GM21723 (cell line): Measurements from ENCODE around the gene TEAD1.

Source experiments
- ATAC-seq: cut with Tn5 transposase; IDR thresholded peaks from one replicate; pipeline ENCODE4 v1.9.1; 2021; ENCODE audit warnings: mild to moderate bottlenecking, moderate library complexity; ENCODE audit not compliant: unreplicated experiment

TEAD1 gene

GRCh38 chr11:12762278-12762677 is 88.1 kb downstream of the TEAD1 start:
- ATAC-seq, result no peak

GRCh38 chr11:12762696-12763324 is 88.6 kb downstream of the TEAD1 start:
- no peak for ATAC-seq

- no peak for ATAC-seq
Measured at GRCh38 chr11:12764187-12764914, 90.1 kb downstream of the TEAD1 start.

DNA sequence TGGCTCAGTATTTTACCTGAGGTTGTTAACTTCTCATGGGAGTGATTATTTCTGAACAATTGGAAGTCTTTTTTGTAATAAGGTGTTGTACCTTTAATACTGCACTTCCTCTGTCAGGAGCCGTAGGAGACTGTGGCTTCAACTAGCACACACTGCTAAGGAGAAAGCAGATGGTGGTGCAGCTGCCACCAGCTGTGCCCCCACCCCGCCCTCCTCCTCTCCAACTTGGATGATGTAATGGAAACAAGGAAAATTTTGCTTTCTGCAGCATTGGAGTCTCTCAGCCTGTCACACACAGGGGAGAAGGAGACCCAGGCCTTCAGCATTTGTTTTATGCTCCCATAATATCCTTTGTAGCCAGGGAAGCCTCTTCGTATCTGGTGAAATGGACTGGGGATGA is 91.2 kb downstream of the TEAD1 start:
- ATAC-seq, result no peak

DNA sequence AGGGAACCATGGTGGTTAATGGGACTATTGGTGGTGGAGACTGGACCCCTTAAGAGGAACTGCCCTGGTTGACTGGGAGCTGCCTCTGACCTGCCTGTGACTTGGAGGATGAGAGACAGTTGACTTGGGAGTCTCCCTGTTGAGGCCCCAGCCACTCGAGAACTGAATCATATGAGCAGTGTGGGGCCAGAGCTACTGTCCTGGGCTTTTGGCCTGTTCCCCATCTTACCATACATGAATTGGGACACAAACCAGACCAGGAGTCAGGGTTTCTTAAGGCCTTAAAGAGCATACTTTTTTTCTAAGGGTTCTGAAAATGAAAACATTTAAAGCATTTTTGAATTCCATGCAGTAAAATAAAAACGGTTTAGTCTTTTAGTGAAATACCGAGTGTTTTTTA is 92.8 kb downstream of the TEAD1 start:
- ATAC-seq, result no peak

- no peak for ATAC-seq
Measured at GRCh38 chr11:12767577-12767976, 93.4 kb downstream of the TEAD1 start.

DNA sequence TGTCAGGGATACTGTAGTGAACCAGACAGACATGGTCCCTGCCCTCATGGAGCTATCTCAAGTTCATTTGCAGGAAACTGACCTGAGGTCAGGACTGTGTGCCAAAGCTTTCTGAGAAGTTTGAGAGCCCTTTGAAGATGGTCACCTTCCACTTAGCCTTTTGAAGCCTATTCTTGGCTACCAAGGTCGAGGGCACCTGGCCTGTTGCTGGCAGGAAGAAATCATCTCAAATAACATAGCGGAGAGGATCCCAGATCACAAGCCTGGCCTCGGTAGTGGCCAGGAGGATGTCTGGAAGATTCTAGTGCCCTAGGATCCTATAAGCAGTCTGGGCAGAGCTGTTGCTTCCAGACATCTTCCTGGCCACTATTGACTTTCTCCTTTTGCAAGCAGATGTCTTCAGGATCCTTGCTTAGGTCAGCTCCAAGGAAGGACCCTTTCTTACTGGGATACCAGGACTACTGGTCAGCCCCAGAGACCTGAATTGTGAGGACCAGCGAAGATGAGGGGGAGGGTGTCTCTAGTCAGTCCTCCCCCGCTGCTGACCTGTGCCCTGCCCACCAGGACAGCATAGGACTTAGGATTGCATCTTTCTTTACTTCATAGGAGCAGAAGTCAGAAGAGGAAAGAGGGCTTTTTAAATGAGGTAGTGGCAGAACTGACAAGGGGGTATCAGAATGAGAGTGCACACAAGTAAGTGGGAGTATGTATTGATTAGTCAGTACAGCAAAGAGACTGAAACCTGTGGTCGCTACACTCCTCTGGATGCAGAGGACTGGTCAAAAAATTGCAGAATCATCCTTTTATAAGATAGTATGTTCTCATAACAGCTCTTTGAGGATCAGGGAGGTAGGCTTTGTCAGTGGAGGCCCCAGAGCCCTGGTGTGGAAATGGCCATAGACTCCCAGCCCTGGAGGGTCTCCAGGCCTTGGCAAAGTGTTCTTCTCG is 94.8 kb downstream of the TEAD1 start:
- ATAC-seq, result peak; percentile 56

DNA sequence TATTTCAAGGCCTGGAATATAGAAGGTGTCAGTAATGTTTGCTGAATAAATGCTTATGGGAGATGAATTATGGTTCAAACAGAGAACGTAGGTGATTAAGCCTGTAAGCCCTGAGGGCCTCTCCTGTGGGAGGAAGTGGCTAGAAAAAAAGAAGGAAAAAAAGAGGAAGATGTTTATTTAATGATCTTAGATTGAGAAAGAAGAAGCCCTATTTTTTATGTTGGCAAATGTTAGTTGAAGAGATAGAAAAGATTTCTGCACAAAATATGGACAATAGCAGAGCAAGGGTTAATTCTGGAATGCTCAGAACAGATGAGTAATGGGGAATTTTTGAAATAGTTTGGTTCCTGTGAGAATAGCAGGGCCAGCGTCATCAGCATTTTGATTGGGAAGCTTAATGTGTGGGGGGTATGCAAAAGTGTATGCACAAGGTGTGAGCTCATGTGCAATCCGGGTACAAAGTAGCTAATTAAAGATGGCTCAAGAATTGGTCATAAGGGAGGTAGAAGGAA is 95.7 kb downstream of the TEAD1 start:
- no peak for ATAC-seq

GRCh38 chr11:12770435-12770834 is 96.2 kb downstream of the TEAD1 start:
- no peak for ATAC-seq

DNA sequence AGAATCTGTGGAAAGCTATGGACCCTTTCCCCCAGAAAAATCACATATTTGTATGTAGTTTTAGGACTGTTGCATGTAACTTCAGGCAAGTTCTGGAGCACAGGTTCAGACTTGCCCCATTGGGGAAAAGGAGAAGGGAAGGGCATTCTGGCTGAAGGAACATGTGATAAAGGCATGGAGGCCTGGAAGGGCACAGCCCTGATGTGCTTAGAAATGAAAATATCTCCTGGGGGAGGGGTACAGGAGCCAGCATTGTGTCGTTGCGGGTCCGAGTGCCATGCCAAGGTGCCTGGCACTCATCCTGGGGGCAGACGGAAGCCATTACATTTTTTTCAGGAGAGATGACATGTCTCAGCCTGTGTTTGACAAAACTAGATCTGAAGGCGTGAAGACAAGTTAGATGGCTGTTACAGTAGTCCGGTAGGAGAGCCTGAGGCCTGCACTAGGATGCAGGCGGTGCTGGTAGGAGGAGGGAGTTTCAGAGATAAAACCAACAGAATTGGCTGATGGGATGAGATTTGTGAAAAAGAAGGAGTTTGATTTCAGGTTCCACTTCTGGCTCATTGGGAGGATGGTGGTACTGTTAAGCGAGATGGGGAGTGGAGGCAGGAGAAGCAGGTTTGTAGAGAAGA is 96.9 kb downstream of the TEAD1 start:
- ATAC-seq, result no peak

- no peak for ATAC-seq
Measured at GRCh38 chr11:12771875-12772274, 97.7 kb downstream of the TEAD1 start.

- no peak for ATAC-seq
Measured at GRCh38 chr11:12772324-12772723, 98.1 kb downstream of the TEAD1 start.

GRCh38 chr11:12773591-12773990 is 99.4 kb downstream of the TEAD1 start:
- ATAC-seq, result no peak

- ATAC-seq, result no peak
Measured at GRCh38 chr11:12775955-12776354, 101.7 kb downstream of the TEAD1 start.

GRCh38 chr11:12777208-12777874 is 103.1 kb downstream of the TEAD1 start:
- ATAC-seq, result no peak

DNA sequence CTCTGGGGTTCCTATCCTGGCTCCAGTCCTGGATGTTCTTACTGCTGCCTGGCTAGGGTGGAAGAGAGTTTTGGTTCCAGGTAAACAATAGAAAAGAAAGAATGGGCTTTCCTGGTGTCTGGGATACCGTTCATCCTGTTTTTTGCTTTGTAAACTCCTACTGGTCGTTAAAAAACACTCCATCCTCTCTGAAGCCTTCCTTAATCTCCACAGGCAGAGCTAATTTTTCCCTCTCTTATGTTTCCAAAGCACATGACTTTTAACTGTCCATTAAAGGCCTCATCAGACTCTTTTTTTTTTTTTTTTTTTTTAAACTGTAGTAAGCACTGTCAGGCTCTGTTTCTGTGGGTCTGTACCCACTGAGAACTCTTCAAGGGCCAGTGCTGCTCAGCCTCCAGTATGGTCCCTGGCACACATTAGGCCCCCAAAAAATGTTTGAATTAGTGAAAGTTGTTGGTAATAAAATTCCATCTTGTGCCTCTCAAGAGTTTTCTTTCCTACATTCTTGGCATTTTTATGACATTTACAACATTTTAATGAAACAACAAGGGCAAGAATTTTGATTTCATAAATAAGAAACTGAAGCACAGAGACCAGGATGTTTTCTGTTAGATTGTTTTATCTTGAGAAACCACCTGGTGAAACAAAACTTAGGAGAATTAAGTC is 104.2 kb downstream of the TEAD1 start:
- ATAC-seq, result no peak

DNA sequence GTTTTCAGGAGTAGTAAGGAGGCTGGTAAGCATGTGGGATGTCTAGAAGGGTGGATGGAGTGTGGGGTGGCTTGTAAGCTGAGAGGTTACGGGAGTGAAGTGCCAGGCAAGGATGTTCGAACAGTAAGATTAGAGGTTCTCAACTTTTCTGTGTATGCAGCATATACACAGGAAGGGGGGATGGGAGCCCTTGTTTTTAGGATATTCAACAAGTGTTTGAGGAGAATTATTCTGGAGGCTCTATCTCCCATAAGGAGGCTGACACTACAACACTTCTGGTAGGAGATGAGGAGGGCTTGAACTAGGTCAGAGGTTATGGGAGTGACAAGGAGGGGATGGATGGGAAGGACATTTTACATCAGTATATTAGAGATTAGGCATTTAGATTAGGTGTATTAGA is 109.5 kb downstream of the TEAD1 start:
- ATAC-seq, result no peak

GRCh38 chr11:12784445-12784844 is 110.2 kb downstream of the TEAD1 start:
- ATAC-seq, result no peak

- no peak for ATAC-seq
Measured at GRCh38 chr11:12784987-12785386, 110.8 kb downstream of the TEAD1 start.

- no peak for ATAC-seq
Measured at GRCh38 chr11:12785901-12786300, 111.7 kb downstream of the TEAD1 start.
